HepG2 (cell line): ENCODE results near the gene HOXB2. TPM values are rescaled to one million over a fixed set of nuclear protein-coding genes. Genes with fewer than 3 reads are reported as not detected.
A peak's percentile ranks its signal among the peaks of the same experiment; 100 is the strongest.

Experiments used
- ATAC-seq: fragments of 200-7000 bp; cut with Tn5 transposase; 3 replicates; pipeline ENCODE4 v1.9.1; 2020; ENCODE audit warnings: mild to moderate bottlenecking, moderate library complexity
- BruUV-seq: library from RNA; stranded (reverse); fragments of 400-500 nt; replicated peaks from 2 replicates; lab custom pipeline; 2021; lab: Mats Ljungman, UMichigan
- CTCF ChIA-PET: fragments of 300-600 bp; formaldehyde crosslinking; extraction: SDS; loops from one replicate; lab custom pipeline; 2021; ENCODE audit warnings: low total read pairs, inconsistent platforms, low intra/inter-chr PET ratio; lab: Yijun Ruan, JAX
- POLR2A ChIA-PET: fragments of 350-600 bp; sonication (Branson Sonifier 250); formaldehyde crosslinking; loops from one replicate; lab custom pipeline; 2020; ENCODE audit warnings: antibody characterized with exemption, inconsistent platforms; lab: Yijun Ruan, JAX
- DNase-seq: peaks from one replicate; pipeline ENCODE4 v3.0.0-alpha.2; 2015; ENCODE audit warnings: low spot score
- FAIRE-seq: peaks from 3 replicates; lab custom pipeline; 2011; peaks lifted over from hg19 to GRCh38; lab: Jason Lieb, UNC
- H2AFZ ChIP-seq: one replicate; pipeline ENCODE4 v1.6.1; 2011; ENCODE audit warnings: low read length, inconsistent platforms
- H3K27ac ChIP-seq: fragments of 300-600 bp; 3 replicates; pipeline ENCODE4 v1.8.0; 2011; ENCODE audit warnings: mixed run types, mild to moderate bottlenecking, mixed read lengths, low read length, inconsistent platforms; ENCODE audit not compliant: insufficient read depth; ENCODE audit errors: extremely low read length
- H3K27me3 ChIP-seq, 2 experiments: fragments of 200-600 bp in 1 of 2; 2 replicates in 1 of 2; 3 replicates in 1 of 2; pipeline versions ENCODE4 v1.6.0 to v1.8.0; 2011; ENCODE audit warnings: low read length in 2 of 2, mild to moderate bottlenecking in 2 of 2, moderate library complexity in 2 of 2, inconsistent platforms in 1 of 2; ENCODE audit not compliant: insufficient read depth in 2 of 2, control insufficient read depth in 1 of 2
- H3K36me3 ChIP-seq, 2 experiments: fragments of 200-600 bp in 1 of 2; replicated peaks in 1 of 2; 2 replicates in 1 of 2; 3 replicates in 1 of 2; pipeline versions ENCODE4 v1.5.1 to v1.8.0; 2011; ENCODE audit warnings: low read length in 2 of 2, inconsistent platforms in 1 of 2; ENCODE audit not compliant: insufficient read depth in 2 of 2, control insufficient read depth in 1 of 2
- H3K4me1 ChIP-seq: 2 replicates; pipeline ENCODE4 v1.5.1; 2012; ENCODE audit warnings: low read length, inconsistent platforms; ENCODE audit not compliant: insufficient read depth
- H3K4me2 ChIP-seq: 2 replicates; pipeline ENCODE4 v1.6.0; 2011; ENCODE audit warnings: low read depth, low read length, inconsistent platforms
- H3K4me3 ChIP-seq, 3 experiments: fragments of 200-600 bp in 1 of 3; sonication (generic), shearing (Covaris generic) in 1 of 3; replicated peaks in 1 of 3; 2 replicates each; pipeline ENCODE4 v1.5.1; 2011 to 2016; ENCODE audit warnings: low read length in 3 of 3, inconsistent platforms in 2 of 3, low read depth in 2 of 3, mild to moderate bottlenecking in 2 of 3, control low read depth in 1 of 3, mixed read lengths in 1 of 3; ENCODE audit not compliant: insufficient read depth in 1 of 3
- H3K79me2 ChIP-seq: one replicate; pipeline ENCODE4 v1.6.1; 2011; ENCODE audit warnings: low read length, inconsistent platforms; ENCODE audit not compliant: insufficient read depth
- H3K9ac ChIP-seq: 2 replicates; pipeline ENCODE4 v1.6.0; 2011; ENCODE audit warnings: mild to moderate bottlenecking, low read depth, low read length, inconsistent platforms; ENCODE audit not compliant: insufficient read depth
- H3K9me3 ChIP-seq: 2 replicates; pipeline ENCODE4 v1.5.1; 2012; ENCODE audit warnings: mild to moderate bottlenecking, low read length
- H4K20me1 ChIP-seq: 2 replicates; pipeline ENCODE4 v1.6.0; 2011; ENCODE audit warnings: inconsistent platforms, mild to moderate bottlenecking, low read length, moderate library complexity; ENCODE audit not compliant: insufficient read depth
- ATF7-NPFF ChIP-seq: sonication (generic); formaldehyde crosslinking; IDR thresholded peaks from 2 replicates; pipeline ENCODE4 v1.8.1; 2023; ENCODE audit warnings: mild to moderate bottlenecking, low read depth, missing genetic modification reagents, moderate library complexity
- ETV5 ChIP-seq: IDR thresholded peaks from 2 replicates; pipeline ENCODE4 v1.6.1; 2018; ENCODE audit warnings: missing biosample characterization, missing genetic modification reagents, inconsistent platforms, borderline replicate concordance
- GABPB1 ChIP-seq: IDR thresholded peaks from 2 replicates; pipeline ENCODE4 v1.6.1; 2016; ENCODE audit warnings: mild to moderate bottlenecking, missing genetic modification reagents, moderate library complexity, missing compliant biosample characterization
- HOXA3 ChIP-seq: sonication (generic); formaldehyde crosslinking; IDR thresholded peaks from 2 replicates; pipeline ENCODE4 v1.5.0; 2020; ENCODE audit warnings: missing genetic modification reagents
- MTF2 ChIP-seq: sonication (generic); formaldehyde crosslinking; IDR thresholded peaks from 2 replicates; pipeline ENCODE4 v1.5.0; 2020; ENCODE audit warnings: missing genetic modification reagents, borderline replicate concordance
- MXI1 ChIP-seq: IDR thresholded peaks from 3 replicates; pipeline ENCODE4 v1.6.1; 2012; ENCODE audit warnings: low read depth, low read length, inconsistent platforms, borderline replicate concordance
- RBM39 ChIP-seq: fragments of 200-400 bp; formaldehyde crosslinking; IDR thresholded peaks from one replicate; pipeline ENCODE4 v1.6.1; 2018; ENCODE audit warnings: antibody characterized with exemption, mild to moderate bottlenecking, low read depth, low read length; ENCODE audit not compliant: poor library complexity, severe bottlenecking
- RNF2 ChIP-seq: fragments of 450-650 bp; conservative IDR thresholded peaks from 2 replicates; pipeline ENCODE4 v1.6.1; 2016; ENCODE audit warnings: low read depth
- STAG1 ChIP-seq: sonication (generic); formaldehyde crosslinking; IDR thresholded peaks from 2 replicates; pipeline ENCODE4 v1.4.0; 2020; ENCODE audit warnings: missing genetic modification reagents
- XRCC5 ChIP-seq: fragments of 200-400 bp; formaldehyde crosslinking; optimal IDR thresholded peaks from 2 replicates; pipeline ENCODE3; 2017; ENCODE audit warnings: mild to moderate bottlenecking, low read length
- ZBTB20 ChIP-seq: sonication (generic); formaldehyde crosslinking; IDR thresholded peaks from 2 replicates; pipeline ENCODE4 v1.8.1; 2023; ENCODE audit warnings: missing genetic modification reagents, low read depth, mild to moderate bottlenecking, borderline replicate concordance
- ZFP36 ChIP-seq: fragments of 150-350 bp; IDR thresholded peaks from 2 replicates; pipeline ENCODE4 v1.6.1; 2018; ENCODE audit warnings: borderline replicate concordance, low read length, low read depth; ENCODE audit not compliant: partially characterized antibody
- ZNF232 ChIP-seq: sonication (generic); formaldehyde crosslinking; IDR thresholded peaks from 2 replicates; pipeline ENCODE4 v1.4.0; 2020; ENCODE audit warnings: missing genetic modification reagents, borderline replicate concordance
- ZNF7 ChIP-seq: IDR thresholded peaks from 2 replicates; pipeline ENCODE4 v1.6.1; 2016; ENCODE audit warnings: missing biosample characterization, missing genetic modification reagents
- WGBS: methylation state at CpG from one replicate; pipeline ENCODE4 v1.1.6; 2017; ENCODE audit warnings: low lambda C conversion rate; 5-methylcytosine and 5-hydroxymethylcytosine counted together
- in situ Hi-C: cut with HindIII; loops from 2 replicates; pipeline ENCODE4 v1.10.0; 2017; ENCODE audit warnings: low pct_unique_long_range_greater_than_20kb; ENCODE audit not compliant: extremely low pct_ligation_motif_present
- intact Hi-C: fragments of 100-400 bp; cut with micrococcal nuclease; formaldehyde crosslinking; loops from one replicate; pipeline ENCODE4 v1.10.0; 2022; ENCODE audit not compliant: unreplicated experiment
- polyA plus RNA-seq, 8 experiments: library from polyadenylated mRNA; depleted of rRNA in 3 of 8; stranded (reverse) in 7 of 8; unstranded in 1 of 8; fragments of >200 nt; fragmentation: Illumina TruSeq in 4 of 8; extraction: Trizol in 4 of 8; gene quantifications; 2 replicates each; pipeline versions ENCODE4 v1.2.1 to v1.2.3, GENCODE V29; 2011 to 2016; ENCODE audit warnings: low read depth in 4 of 8, missing spikeins in 1 of 8, mixed read lengths in 1 of 8; ENCODE audit not compliant: insufficient read depth in 1 of 8
- total RNA-seq, 5 experiments: library from RNA; depleted of rRNA; stranded (reverse); fragments of >200 nt; fragmentation: Illumina TruSeq; extraction: Trizol; gene quantifications; 2 replicates each; pipeline ENCODE4 v1.2.3, GENCODE V29; 2016; ENCODE audit warnings: low read depth in 1 of 5
- TF ChIP-seq, protein P1 (sequence below): sonication (generic); formaldehyde crosslinking; IDR thresholded peaks from 2 replicates; pipeline ENCODE4 v1.4.0; 2020; ENCODE audit warnings: missing genetic modification reagents
- TF ChIP-seq, protein P2 (sequence below): IDR thresholded peaks from 2 replicates; pipeline ENCODE4 v1.6.1; 2016; ENCODE audit warnings: low read depth, borderline replicate concordance
- TF ChIP-seq, protein P3 (sequence below): IDR thresholded peaks from 2 replicates; pipeline ENCODE4 v1.4.0; 2020; ENCODE audit warnings: mild to moderate bottlenecking, missing genetic modification reagents

Gene HOXB2
- total and polyA plus RNA-seq, 2 of the 13 experiments (the other 11 are each of a cell fraction or from before 2014, with no cell fraction given) = not detected

DNA sequence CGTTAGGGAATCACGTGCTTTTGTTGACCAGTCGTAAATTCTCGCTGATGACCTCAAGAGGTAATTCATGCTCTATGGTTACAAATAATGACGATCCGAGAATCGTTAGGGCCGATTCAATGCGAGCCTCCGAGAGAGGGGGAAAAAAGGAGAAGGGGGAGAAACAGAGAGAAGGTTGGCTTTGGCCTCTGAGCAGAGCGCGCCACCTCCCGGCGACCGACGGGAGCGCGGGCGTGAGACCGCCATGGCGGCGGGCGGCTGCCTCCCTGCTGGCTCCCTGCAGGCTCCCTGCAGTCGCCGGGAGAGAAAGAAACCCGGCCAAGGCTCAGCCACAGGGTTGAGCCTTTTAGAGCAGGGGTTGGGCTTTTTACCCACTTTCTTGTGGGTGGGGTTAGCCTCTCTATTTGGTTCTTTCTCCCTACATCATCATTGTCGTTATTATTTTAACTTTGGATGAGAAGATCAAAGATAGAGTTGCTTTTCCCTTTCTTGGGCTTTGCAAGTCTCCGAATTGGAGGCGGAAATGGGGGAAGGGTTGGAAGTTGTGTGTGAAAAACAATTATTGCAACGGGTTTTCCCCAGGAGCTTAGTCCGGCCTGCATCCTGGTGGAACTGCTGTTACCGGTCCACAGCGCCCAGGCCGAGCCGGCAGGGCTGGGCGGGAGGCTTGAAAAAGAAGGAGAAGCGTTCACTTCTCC lies 49.1 kb upstream of the HOXB2 start:
- no peak overlapping the region for H3K27ac ChIP-seq
- no peaks in the 10 kb centered on the region for H3K9me3 ChIP-seq
- intact Hi-C loops = loop anchor here (1.0 kb wide), 1 partner anchor 258 kb away; no protein-coding TSS in a partner anchor
- ATAC-seq (peak; percentile 81), DNase-seq (peak; percentile 31), FAIRE-seq (no peak)
- H3K4me1 ChIP-seq = 0 out of 2 replicates have a peak, but pooled peaks cover 6% of the 10 kb centered on the region
- H3K79me2 ChIP-seq = no peaks in the 10 kb centered on the region
- in situ Hi-C loops = no loop called here
- H4K20me1 ChIP-seq = no peaks in the 10 kb centered on the region; the same call in 1 of the 2 replicates
- H3K36me3 ChIP-seq = no peaks in the 10 kb centered on the region
- BruUV-seq = no TSS peak
- ChIA-PET CTCF (interaction anchor here (0.8 to 1.9 kb wide), 4 partner anchors 242 to 441 kb away, joined by 3 to 7 read pairs (median 4); no protein-coding TSS in a partner anchor), POLR2A (interaction anchor here (0.6 kb wide), 1 partner anchor 436 kb away, joined by 3 read pairs; no protein-coding TSS in a partner anchor)
- H3K27me3 ChIP-seq = peaks cover 50 to 91% of the 10 kb centered on the region in 2 experiments
- H3K9ac ChIP-seq = no peak overlapping the region
- H2AFZ ChIP-seq = no peak overlapping the region
- peak overlapping the region; percentile 41 for H3K4me2 ChIP-seq
- peak overlapping the region in 1 of 3 experiments; percentile 9; a peak in 1 of 6 replicates for H3K4me3 ChIP-seq
- WGBS = 7% methylated on average over 36 of the region's 37 CpGs
- TF ChIP-seq, protein P1, sequence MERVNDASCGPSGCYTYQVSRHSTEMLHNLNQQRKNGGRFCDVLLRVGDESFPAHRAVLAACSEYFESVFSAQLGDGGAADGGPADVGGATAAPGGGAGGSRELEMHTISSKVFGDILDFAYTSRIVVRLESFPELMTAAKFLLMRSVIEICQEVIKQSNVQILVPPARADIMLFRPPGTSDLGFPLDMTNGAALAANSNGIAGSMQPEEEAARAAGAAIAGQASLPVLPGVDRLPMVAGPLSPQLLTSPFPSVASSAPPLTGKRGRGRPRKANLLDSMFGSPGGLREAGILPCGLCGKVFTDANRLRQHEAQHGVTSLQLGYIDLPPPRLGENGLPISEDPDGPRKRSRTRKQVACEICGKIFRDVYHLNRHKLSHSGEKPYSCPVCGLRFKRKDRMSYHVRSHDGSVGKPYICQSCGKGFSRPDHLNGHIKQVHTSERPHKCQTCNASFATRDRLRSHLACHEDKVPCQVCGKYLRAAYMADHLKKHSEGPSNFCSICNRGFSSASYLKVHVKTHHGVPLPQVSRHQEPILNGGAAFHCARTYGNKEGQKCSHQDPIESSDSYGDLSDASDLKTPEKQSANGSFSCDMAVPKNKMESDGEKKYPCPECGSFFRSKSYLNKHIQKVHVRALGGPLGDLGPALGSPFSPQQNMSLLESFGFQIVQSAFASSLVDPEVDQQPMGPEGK (CRISPR knock-in tag) = peak; percentile 57
- TF ChIP-seq XRCC5 (peak; percentile 86), HOXA3 (CRISPR knock-in tag) (peak; percentile 55; the same call in 1 of the 2 replicates), MXI1 (0 out of 3 replicates have a peak, but pooled peaks have one; percentile 13), ATF7-NPFF (CRISPR knock-in tag) (no peak), ETV5 (CRISPR knock-in tag) (no peak), MTF2 (CRISPR knock-in tag) (peak; percentile 56; the same call in 1 of the 2 replicates), GABPB1 (CRISPR knock-in tag) (peak; percentile 49; the same call in 1 of the 2 replicates), RNF2 (peak; percentile 66; the same call in 1 of the 2 replicates), STAG1 (CRISPR knock-in tag) (peak; percentile 76), ZNF7 (CRISPR knock-in tag) (no peak), RBM39 (peak; percentile 65), ZNF232 (no peak), ZFP36 (peak; percentile 39), ZBTB20 (no peak)
- TF ChIP-seq, protein P2, sequence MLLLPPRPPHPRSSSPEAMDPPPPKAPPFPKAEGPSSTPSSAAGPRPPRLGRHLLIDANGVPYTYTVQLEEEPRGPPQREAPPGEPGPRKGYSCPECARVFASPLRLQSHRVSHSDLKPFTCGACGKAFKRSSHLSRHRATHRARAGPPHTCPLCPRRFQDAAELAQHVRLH (CRISPR knock-in tag) = peak; percentile 40; the same call in 1 of the 2 replicates
- TF ChIP-seq, protein P3, sequence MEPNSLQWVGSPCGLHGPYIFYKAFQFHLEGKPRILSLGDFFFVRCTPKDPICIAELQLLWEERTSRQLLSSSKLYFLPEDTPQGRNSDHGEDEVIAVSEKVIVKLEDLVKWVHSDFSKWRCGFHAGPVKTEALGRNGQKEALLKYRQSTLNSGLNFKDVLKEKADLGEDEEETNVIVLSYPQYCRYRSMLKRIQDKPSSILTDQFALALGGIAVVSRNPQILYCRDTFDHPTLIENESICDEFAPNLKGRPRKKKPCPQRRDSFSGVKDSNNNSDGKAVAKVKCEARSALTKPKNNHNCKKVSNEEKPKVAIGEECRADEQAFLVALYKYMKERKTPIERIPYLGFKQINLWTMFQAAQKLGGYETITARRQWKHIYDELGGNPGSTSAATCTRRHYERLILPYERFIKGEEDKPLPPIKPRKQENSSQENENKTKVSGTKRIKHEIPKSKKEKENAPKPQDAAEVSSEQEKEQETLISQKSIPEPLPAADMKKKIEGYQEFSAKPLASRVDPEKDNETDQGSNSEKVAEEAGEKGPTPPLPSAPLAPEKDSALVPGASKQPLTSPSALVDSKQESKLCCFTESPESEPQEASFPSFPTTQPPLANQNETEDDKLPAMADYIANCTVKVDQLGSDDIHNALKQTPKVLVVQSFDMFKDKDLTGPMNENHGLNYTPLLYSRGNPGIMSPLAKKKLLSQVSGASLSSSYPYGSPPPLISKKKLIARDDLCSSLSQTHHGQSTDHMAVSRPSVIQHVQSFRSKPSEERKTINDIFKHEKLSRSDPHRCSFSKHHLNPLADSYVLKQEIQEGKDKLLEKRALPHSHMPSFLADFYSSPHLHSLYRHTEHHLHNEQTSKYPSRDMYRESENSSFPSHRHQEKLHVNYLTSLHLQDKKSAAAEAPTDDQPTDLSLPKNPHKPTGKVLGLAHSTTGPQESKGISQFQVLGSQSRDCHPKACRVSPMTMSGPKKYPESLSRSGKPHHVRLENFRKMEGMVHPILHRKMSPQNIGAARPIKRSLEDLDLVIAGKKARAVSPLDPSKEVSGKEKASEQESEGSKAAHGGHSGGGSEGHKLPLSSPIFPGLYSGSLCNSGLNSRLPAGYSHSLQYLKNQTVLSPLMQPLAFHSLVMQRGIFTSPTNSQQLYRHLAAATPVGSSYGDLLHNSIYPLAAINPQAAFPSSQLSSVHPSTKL = 0 out of 2 replicates have a peak, but pooled peaks have one; percentile 14
